ENCODE results near the gene OR6J1.

GRCh38 chr14:22658946-22659345, 14.8 kb upstream of the OR6J1 start:
- no peak for TF ChIP-seq CTCF (IDR thresholded peaks at IDR 0.05; ENCODE audit: low read length)
- TF ChIP-seq EZH2 (optimal IDR thresholded peaks at IDR 0.05; ENCODE audit: low read depth, low read length) = no peak
- no peak for TF ChIP-seq EZH2phosphoT487 (IDR thresholded peaks at IDR 0.05; ENCODE audit: low read length)

All from MM.1S (cell line).